Measurements from ENCODE around the gene NDUFA11.

GRCh38 chr19:5925830-5926427 is 22.3 kb upstream of the NDUFA11 start:
- TF ChIP-seq CTCF (IDR thresholded peaks at IDR 0.05) (no peak), POLR2A (IDR thresholded peaks at IDR 0.05) (no peak)

Data from heart left ventricle (tissue), 13 donors.